KOPT-K1 (cell line): ENCODE results near the gene HEYL.

ENCODE experiments used
- H3K27ac ChIP-seq: fragments of 200-600 bp; sonication (generic); 2 replicates; pipeline ENCODE4 v1.5.1; 2016; ENCODE audit warnings: antibody characterized with exemption, mild to moderate bottlenecking, low read depth, low read length; ENCODE audit not compliant: poor library complexity, severe bottlenecking
- H3K36me3 ChIP-seq: fragments of 200-600 bp; sonication (generic); 2 replicates; pipeline ENCODE4 v1.5.1; 2017; ENCODE audit warnings: antibody characterized with exemption, mild to moderate bottlenecking, low read length, moderate library complexity; ENCODE audit not compliant: insufficient read depth
- H3K9me3 ChIP-seq: fragments of 200-600 bp; sonication (generic); 2 replicates; pipeline ENCODE4 v1.5.1; 2017; ENCODE audit warnings: antibody characterized with exemption, low read length, mild to moderate bottlenecking; ENCODE audit not compliant: insufficient read depth, poor library complexity, severe bottlenecking

Gene HEYL

DNA sequence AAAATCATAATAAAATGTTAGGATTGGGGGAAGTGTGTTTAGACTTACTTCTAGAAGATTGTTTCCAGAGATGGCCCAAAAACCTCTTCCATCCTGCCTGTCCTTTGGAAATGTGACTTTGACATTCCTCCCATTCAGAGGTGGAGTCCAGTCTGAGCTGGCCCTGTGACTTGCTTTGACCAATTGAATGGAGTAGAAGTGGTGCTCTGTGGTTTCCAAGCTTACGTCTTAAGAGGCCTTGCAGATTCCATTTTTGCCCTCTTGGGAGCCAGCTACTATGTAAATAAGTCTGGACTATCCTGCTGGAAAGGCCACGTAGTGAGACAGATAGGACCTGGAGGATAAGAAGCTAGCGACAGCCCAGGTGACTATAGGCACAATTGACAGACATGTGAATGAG lies 33.8 kb upstream of the HEYL start:
- Histone ChIP-seq H3K36me3 (no peaks in the 10 kb centered on the region), H3K27ac (no peak overlapping the region), H3K9me3 (no peaks in the 10 kb centered on the region)

DNA sequence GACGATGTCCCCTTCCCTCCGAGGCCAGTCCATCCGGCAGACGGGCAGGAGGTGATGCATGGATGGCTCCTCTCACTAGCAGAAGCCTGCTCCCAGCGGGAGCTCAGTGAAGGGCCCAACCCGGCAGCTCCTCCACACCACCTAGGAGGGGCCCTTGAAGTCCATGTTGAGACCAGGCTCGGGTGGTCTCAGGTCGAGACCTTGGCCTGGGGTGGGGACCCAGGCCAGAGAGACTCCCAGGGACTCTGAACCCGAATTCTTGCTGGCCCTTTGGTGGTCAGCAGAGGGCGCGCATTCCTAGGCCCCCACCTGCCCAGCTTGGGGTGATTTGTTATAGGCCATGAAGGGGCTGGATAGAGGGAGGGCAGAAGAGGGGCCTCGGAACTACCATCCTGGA lies 33.1 kb upstream of the HEYL start:
- Histone ChIP-seq H3K9me3 (no peaks in the 10 kb centered on the region), H3K36me3 (no peaks in the 10 kb centered on the region), H3K27ac (no peak overlapping the region)

DNA sequence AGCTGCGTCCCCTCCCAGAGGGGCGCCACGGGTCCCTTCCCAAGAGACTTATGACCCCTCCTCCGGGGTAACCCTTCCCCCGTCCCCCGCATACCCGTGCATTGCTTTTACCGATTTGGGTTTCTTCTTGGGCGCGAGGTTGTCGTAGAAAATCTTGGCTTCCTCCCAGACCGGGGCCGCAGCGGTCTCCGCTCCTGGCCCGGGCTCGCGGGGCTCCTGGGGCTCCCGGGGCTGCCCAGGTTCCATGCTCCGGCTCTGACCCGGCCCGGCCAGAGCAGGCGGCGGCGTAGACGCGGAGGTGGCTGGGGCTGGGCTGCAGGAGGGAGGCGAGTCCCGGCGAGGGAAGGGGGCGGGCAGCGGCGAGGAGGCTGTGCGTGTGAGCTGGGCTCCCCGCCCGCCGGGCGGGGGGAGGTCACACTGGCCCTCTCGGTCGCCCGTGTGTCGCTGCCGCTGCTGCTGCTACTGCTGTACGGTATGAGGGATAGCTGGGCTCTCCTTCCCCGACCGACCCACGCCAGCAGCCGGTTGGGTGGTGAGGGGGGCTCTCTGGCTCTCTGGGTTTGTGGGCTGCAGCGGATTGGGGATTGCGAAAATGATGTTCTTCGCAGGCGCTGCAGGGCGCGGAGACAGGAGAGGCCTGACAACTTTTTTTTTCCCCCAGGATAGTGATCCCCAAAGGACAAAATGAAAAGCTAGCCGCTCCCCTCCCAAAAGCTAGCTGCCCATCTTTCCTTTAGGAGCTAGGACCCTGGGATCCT lies 32.5 kb upstream of the HEYL start, which contains the start of gene NT5C1A:
TSS of gene NT5C1A (minus strand) at position 315 of the 758 bp plus-strand sequence. CDS start at position 246, 69 bp downstream.
- Histone ChIP-seq H3K9me3 (no peaks in the 10 kb centered on the region), H3K27ac (no peak within 1 kb of the TSS), H3K36me3 (no peaks in the 10 kb centered on the region)

DNA sequence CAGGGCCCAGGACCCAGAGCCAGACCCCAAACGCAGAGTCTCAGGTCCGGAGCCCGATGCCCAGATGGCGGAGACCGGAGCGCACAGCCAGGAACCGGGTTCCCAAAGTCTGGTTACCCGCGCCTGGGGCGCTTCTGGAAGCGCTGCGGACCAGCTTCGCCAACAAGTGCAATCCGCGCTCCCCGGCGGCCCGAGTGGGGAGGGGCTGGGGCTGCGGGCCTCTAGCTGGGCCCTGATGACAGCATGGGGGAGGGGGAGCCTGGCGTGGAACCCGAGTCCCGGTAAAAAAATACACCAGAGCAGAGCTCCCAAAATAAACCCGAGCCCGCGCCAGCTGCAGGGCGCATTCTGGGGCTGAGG lies 32.0 kb upstream of the HEYL start:
- no peaks in the 10 kb centered on the region for H3K36me3 ChIP-seq
- H3K27ac ChIP-seq, result no peak overlapping the region
- no peaks in the 10 kb centered on the region for H3K9me3 ChIP-seq

DNA sequence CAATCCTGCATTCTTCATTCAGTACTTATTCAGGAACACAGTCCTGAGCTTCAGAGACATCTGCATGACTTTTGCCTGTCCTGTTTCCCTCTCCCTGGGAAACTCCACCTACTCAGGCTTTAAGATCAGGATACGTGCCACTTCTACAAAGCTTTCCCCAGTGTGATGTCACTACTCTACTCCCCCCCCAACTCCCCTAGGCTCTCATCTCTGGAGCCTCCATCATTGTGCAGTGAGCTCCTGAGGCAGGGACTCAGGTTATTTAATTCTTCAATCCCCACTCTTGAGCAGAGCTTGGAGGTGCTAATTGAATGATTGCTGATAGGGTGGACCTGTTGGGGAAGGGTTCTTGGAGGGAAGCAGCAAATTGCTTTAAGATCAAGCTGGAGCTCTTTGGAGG lies 31.2 kb upstream of the HEYL start:
- no peak overlapping the region for H3K27ac ChIP-seq
- no peaks in the 10 kb centered on the region for H3K36me3 ChIP-seq
- no peaks in the 10 kb centered on the region for H3K9me3 ChIP-seq

DNA sequence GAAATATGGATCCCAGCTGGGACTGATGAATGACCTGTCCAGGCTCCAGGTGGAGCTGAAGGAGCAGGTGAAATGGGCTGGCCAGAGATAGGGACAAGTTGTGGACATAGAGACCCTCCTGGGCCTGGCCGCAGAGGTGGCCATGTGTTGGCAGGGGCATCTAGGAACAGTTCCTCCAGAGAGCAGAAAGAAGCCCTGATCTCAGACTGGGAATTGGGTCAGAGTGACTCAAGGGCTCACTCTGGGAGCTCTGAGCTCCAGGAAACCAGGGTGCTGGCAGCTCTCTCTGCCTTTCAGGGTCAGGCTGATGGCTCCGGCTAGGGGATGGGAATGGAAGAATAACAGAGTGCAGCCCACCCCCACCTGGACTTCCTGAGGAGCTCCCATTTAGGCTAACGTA lies 29.5 kb upstream of the HEYL start:
- no peaks in the 10 kb centered on the region for H3K9me3 ChIP-seq
- no peaks in the 10 kb centered on the region for H3K36me3 ChIP-seq

DNA sequence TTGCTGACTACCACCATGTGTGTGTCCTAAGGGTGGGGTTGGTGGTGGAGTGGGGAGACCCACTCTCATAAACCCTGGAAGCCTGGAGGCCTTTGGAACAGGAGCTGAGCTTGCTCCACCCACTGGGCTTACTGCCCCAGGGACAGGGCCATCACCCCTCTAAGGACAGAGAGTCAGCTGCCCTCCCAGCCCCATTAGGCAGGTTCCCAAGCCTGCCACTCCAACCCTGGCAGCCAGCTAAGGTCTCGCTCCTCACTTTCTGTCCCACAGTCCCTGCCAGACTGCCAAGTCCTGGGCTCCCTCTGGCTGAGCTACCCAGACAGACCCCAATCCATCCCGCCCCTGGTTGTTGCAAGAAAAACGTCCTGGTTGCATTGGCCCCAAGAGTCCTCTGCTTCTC lies 28.7 kb upstream of the HEYL start:
- H3K36me3 ChIP-seq, result no peaks in the 10 kb centered on the region
- H3K9me3 ChIP-seq, result no peaks in the 10 kb centered on the region
- no peak overlapping the region for H3K27ac ChIP-seq

More for the DNA sequence above, 29.5 kb upstream of the HEYL start:
- H3K27ac ChIP-seq, result no peak overlapping the region

DNA sequence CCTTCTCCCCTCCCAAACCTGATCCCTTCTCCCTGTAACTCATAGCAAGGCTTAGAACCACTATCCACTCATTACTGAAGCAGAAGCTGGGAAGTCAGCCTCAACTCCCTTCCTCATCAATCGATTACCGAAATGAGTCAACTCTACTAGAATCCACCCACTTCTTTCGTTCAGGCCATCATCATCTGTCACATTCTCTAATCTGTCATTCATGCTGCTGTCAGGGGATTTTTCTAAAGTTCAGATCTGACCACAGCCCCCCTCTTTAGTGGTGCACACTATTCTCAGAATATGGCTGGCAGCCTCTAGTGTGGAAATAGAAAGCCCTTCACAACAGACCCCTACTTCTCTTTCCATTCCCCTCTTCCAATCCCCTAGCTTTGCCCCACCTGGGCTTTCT lies 27.3 kb upstream of the HEYL start:
- no peak overlapping the region for H3K27ac ChIP-seq
- no peaks in the 10 kb centered on the region for H3K36me3 ChIP-seq
- H3K9me3 ChIP-seq, result no peaks in the 10 kb centered on the region

DNA sequence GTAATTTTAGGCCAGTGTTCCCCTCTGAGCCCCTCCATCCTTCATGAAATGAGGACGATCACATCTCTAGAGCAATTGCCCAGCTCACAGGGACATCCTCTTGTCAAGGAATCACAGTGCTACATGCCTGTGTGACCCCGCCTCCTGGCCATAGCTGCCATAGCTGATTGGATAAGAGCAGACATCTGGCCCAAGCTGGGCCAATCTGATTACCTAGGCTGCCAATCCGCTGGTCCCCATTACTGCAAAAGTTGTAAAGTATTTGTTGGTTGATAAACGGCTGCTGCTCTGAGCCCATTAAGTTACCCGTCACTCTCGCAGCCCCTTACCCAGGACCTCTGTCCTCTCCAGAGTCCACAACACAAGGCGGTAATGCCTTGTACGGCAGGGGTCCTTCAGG lies 24.1 kb upstream of the HEYL start:
- Histone ChIP-seq H3K36me3 (no peaks in the 10 kb centered on the region), H3K27ac (no peak overlapping the region), H3K9me3 (no peaks in the 10 kb centered on the region)

DNA sequence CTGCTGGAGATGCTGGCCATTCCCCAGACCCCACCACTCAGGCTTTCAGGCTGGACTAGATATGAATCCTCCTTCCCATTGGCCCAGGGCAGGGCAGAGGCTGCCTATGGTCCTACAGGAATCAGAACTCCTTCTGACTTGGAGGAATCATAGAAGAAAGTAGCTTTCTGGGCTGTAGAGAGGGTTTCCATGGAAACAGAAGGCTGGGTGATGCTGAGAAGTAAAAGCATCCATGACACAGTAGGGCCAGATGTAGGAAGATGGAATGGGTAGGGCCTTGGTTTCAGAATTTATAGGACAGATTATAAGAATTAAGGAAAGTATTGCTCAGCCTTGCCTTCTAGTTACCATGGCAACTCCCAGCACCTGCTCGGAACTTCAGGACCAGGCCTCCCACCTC lies 23.4 kb upstream of the HEYL start:
- Histone ChIP-seq H3K36me3 (no peaks in the 10 kb centered on the region), H3K27ac (no peak overlapping the region), H3K9me3 (no peaks in the 10 kb centered on the region)

DNA sequence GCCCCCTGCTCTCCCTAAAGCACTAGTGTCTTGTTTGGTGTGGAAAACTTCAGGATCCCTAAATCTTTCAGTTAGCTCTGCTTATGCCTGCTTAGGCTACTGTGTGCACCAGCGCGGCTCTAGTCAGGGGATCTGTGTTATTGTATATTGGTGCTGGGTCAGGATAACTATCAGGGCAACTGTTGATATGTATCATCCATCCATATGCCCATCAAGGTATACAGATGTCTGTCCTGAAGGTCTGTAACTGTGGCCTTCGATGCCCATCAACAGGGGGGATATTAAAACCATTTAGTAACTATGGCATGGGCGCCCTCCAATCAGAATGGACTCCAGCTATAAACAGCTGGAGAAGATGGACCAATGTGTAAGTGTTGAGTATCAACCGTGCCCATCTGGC lies 20.1 kb upstream of the HEYL start:
- Histone ChIP-seq H3K36me3 (no peaks in the 10 kb centered on the region), H3K27ac (no peak overlapping the region), H3K9me3 (no peaks in the 10 kb centered on the region)

DNA sequence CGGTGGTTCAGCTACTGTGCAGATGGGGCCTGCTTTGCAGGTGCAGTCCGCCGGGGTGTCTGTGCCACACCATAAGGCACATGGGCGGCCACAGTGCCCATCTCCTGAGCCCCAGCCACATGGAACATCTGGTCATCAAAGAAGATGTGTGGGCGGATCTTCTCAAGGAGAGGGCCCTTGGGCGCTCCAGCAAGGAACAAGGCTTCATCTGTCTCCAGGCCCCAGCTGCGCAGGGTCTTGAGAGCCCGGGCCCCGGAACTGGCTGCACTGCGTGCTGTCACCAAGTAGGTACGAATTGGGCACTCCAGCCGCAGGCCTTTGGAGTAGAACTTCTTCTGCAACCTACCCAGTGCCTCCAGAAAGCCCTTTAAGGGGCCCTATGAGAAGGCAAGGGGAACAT lies 19.7 kb upstream of the HEYL start:
- Histone ChIP-seq H3K36me3 (no peaks in the 10 kb centered on the region), H3K9me3 (no peaks in the 10 kb centered on the region), H3K27ac (no peak overlapping the region)

DNA sequence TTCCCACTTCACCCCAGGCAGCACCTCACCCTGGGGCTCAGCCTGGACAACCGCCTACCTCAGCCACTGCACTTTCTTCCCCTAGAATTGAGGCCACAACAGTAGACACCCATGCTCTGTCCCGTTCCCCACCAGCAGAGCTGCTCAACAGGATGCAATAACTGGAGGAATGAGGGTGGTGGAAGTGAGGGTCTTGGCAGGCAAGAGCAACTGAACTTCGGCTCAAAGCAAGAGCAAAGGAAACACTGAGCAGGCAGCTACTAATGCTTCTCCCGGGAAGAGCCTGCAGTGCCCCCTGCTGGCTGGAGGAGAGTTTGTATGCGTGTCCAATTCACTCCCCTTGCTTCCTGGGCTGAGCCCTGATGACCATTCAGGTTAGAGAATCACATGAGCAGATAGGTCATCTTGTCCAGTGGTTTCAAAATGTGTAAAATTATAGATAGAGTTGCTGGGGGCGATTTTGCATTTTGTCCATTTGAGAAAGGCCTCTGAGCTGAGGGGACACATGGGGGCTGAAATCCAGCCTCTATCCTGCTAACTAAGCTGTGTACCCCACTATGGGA lies 18.6 kb upstream of the HEYL start:
- Histone ChIP-seq H3K9me3 (no peaks in the 10 kb centered on the region), H3K27ac (no peak overlapping the region), H3K36me3 (no peaks in the 10 kb centered on the region)

DNA sequence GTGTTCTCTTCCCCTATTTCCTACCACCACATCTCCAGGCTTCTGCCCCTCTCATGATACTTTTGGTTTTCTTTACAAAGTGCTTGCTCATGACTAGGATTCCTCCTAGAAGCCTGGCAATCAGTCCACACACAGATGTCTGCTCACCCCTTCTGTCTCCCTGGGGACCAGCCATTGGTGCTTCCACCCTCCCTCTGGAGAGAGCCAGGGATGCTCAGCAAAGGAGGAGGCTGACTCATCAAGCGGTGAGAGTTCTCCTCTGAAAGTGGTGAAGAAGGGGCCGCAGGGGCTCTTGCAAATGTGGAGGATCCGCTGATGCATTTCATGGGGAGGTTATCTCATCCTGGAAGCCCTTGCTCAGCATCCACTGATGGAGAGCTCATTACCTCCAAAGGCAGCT lies 18.0 kb upstream of the HEYL start:
- H3K9me3 ChIP-seq, result no peaks in the 10 kb centered on the region
- no peaks in the 10 kb centered on the region for H3K36me3 ChIP-seq
- H3K27ac ChIP-seq, result no peak overlapping the region

DNA sequence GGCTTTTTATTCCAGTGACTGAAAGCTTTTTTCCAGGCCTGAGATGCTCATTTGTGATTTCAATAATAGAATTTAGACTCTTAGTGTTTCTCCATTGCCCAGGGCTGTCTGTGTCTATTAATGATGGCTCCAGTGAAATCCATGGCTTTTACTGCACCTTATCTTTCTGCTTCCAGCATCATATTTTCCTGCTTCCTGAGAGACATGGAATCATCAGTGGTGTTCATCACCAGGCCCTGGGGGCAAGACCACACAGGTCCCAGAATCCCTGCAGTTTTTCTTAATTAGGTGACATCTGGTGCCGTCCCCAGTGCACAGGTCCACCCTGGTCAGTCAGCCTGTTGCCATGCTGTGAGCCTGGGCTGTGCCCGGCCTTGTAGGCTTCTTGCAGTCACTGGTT lies 16.9 kb upstream of the HEYL start:
- H3K9me3 ChIP-seq, result no peaks in the 10 kb centered on the region
- H3K36me3 ChIP-seq, result no peaks in the 10 kb centered on the region
- no peak overlapping the region for H3K27ac ChIP-seq

DNA sequence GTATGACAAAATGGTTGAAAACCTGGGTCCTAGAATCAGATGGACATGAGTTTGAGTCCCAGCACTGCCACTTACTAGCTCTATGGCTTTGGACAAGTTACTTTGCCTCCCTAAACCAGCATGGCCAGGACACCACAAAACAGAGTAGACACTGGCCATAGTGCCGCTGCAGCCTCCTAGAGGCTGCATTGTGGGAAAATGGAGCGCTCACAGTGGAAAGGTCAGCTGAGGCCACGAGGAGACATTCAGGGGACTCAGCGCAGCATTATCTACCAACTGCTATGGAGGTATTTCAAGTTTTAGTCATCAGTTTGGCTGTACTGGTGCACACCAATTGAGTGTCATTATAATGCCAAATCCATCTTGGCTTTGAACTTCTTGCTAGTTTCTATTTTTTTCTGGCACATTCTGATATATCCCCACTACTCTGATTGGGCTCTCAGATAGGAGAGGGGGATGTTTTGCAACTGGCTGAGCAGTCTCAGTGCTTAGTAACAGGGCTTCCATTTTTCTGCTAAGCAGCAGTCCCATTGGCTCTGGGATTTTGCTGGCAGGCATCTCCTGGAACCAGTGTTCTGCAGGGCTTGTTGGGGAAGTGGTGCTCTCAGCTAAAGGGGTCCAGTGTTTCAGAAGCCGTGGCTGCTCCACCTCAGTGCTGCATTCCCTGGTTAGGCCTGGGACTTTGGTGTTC lies 16.3 kb upstream of the HEYL start:
- H3K9me3 ChIP-seq, result no peaks in the 10 kb centered on the region
- no peak overlapping the region for H3K27ac ChIP-seq
- H3K36me3 ChIP-seq, result no peaks in the 10 kb centered on the region
